GM18519 (cell line): ENCODE results near the gene CRYGB.
"Not testable (repeated sequence)": the region's sequence is repeated elsewhere in the genome, so short reads cannot be mapped to it uniquely, and the experiment has no call there.

Experiments
- ATAC-seq: cut with Tn5 transposase; IDR thresholded peaks from one replicate; pipeline ENCODE4 v1.9.1; 2021; ENCODE audit warnings: mild to moderate bottlenecking, moderate library complexity; ENCODE audit not compliant: unreplicated experiment, low FRiP score

CRYGB gene

GRCh38 chr2:208150956-208151355, 5.0 kb upstream of the CRYGB start:
- ATAC-seq = no peak

- ATAC-seq = no peak
Observed at GRCh38 chr2:208150094-208150493, 4.1 kb upstream of the CRYGB start.

- no peak for ATAC-seq
Observed at GRCh38 chr2:208148803-208149202, 2.8 kb upstream of the CRYGB start.

GRCh38 chr2:208147759-208148158, 1.8 kb upstream of the CRYGB start:
- no peak for ATAC-seq

- no peak for ATAC-seq
Observed at GRCh38 chr2:208147008-208147407, 1.1 kb upstream of the CRYGB start.

- no peak for ATAC-seq
Observed at GRCh38 chr2:208142925-208143799, 2.8 kb downstream of the CRYGB start.

GRCh38 chr2:208142240-208142924, 3.6 kb downstream of the CRYGB start:
- ATAC-seq = no peak

- ATAC-seq = no peak
Observed at GRCh38 chr2:208139447-208139846, 6.5 kb downstream of the CRYGB start.

GRCh38 chr2:208138334-208138733, 7.6 kb downstream of the CRYGB start:
- ATAC-seq = not testable (repeated sequence)

GRCh38 chr2:208136716-208137094, 9.3 kb downstream of the CRYGB start:
- ATAC-seq = no peak

GRCh38 chr2:208135794-208136715, 9.9 kb downstream of the CRYGB start:
- no peak for ATAC-seq

- no peak for ATAC-seq
Observed at GRCh38 chr2:208134928-208135586, 10.9 kb downstream of the CRYGB start.

GRCh38 chr2:208130712-208131110, 15.2 kb downstream of the CRYGB start:
- ATAC-seq = no peak

- no peak for ATAC-seq
Observed at GRCh38 chr2:208129744-208130711, 15.9 kb downstream of the CRYGB start, which contains the start of gene CRYGC. Gene CRYGC, minus strand, starts transcription at chr2:208129828. Its CDS starts 36 bp downstream, at chr2:208129792.

- ATAC-seq = no peak
Observed at GRCh38 chr2:208128136-208128535, 17.8 kb downstream of the CRYGB start.

- ATAC-seq = no peak
Observed at GRCh38 chr2:208127090-208127489, 18.9 kb downstream of the CRYGB start.

- ATAC-seq = no peak
Observed at GRCh38 chr2:208125251-208125650, 20.7 kb downstream of the CRYGB start.

- not testable (repeated sequence) for ATAC-seq
Observed at GRCh38 chr2:208124013-208124715, 21.8 kb downstream of the CRYGB start, which contains the start of gene CRYGD. Gene CRYGD, minus strand, starts transcription at chr2:208124524. Its CDS starts 51 bp downstream, at chr2:208124473.
